Panc1 (cell line): ENCODE results near the gene IRF2BP2.

Experiments
- POLR2AphosphoS5 ChIP-seq: IDR thresholded peaks from 2 replicates; pipeline ENCODE4 v1.6.1; 2012; ENCODE audit warnings: mild to moderate bottlenecking, low read depth, low read length, moderate library complexity
- SIN3A ChIP-seq: IDR thresholded peaks from 2 replicates; pipeline ENCODE4 v1.6.1; 2012; ENCODE audit warnings: low read depth, mild to moderate bottlenecking, low read length, moderate library complexity, borderline replicate concordance; ENCODE audit not compliant: insufficient read depth
- TCF7L2 ChIP-seq: IDR thresholded peaks from 2 replicates; pipeline ENCODE4 v1.6.1; 2011; ENCODE audit warnings: mild to moderate bottlenecking, low read depth, low read length, inconsistent platforms
- TF ChIP-seq, protein P1 (sequence below): fragments of 450-650 bp; IDR thresholded peaks from 2 replicates; pipeline ENCODE4 v1.5.1; 2017; ENCODE audit warnings: mild to moderate bottlenecking
- TF ChIP-seq, protein P2 (sequence below), 2 experiments: IDR thresholded peaks; 2 replicates each; pipeline ENCODE4 v1.6.1; 2011 to 2012; ENCODE audit warnings: low read depth in 2 of 2, control low read depth in 1 of 2, low read length in 1 of 2, mild to moderate bottlenecking in 1 of 2, moderate library complexity in 1 of 2; ENCODE audit not compliant: insufficient read depth in 1 of 2

DNA sequence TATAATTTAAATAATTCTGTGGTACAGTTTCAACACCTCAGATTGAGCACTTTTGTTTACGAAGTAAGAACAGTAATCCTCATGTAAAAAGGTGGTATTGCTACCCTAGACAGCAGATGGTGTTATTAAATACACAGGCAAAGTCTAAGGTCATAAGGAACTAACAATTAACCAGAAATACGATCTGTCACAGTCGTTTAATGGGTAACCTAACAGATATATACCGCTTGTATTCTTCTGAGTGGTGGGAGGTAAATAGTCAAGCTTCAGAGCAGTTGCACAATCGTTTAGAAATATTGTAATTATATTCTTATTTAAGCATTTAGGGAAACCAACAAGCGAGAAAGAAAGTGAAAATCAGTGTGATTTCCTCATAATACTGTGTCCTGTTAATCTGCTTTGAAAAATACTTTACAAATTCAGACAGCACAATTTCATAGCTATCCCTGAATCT lies 9.8 kb upstream of the IRF2BP2 start:
- TF ChIP-seq, protein P1, sequence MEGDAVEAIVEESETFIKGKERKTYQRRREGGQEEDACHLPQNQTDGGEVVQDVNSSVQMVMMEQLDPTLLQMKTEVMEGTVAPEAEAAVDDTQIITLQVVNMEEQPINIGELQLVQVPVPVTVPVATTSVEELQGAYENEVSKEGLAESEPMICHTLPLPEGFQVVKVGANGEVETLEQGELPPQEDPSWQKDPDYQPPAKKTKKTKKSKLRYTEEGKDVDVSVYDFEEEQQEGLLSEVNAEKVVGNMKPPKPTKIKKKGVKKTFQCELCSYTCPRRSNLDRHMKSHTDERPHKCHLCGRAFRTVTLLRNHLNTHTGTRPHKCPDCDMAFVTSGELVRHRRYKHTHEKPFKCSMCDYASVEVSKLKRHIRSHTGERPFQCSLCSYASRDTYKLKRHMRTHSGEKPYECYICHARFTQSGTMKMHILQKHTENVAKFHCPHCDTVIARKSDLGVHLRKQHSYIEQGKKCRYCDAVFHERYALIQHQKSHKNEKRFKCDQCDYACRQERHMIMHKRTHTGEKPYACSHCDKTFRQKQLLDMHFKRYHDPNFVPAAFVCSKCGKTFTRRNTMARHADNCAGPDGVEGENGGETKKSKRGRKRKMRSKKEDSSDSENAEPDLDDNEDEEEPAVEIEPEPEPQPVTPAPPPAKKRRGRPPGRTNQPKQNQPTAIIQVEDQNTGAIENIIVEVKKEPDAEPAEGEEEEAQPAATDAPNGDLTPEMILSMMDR, result no peak
- TF ChIP-seq POLR2AphosphoS5 (no peak), SIN3A (no peak), TCF7L2 (no peak)
- TF ChIP-seq, protein P2, sequence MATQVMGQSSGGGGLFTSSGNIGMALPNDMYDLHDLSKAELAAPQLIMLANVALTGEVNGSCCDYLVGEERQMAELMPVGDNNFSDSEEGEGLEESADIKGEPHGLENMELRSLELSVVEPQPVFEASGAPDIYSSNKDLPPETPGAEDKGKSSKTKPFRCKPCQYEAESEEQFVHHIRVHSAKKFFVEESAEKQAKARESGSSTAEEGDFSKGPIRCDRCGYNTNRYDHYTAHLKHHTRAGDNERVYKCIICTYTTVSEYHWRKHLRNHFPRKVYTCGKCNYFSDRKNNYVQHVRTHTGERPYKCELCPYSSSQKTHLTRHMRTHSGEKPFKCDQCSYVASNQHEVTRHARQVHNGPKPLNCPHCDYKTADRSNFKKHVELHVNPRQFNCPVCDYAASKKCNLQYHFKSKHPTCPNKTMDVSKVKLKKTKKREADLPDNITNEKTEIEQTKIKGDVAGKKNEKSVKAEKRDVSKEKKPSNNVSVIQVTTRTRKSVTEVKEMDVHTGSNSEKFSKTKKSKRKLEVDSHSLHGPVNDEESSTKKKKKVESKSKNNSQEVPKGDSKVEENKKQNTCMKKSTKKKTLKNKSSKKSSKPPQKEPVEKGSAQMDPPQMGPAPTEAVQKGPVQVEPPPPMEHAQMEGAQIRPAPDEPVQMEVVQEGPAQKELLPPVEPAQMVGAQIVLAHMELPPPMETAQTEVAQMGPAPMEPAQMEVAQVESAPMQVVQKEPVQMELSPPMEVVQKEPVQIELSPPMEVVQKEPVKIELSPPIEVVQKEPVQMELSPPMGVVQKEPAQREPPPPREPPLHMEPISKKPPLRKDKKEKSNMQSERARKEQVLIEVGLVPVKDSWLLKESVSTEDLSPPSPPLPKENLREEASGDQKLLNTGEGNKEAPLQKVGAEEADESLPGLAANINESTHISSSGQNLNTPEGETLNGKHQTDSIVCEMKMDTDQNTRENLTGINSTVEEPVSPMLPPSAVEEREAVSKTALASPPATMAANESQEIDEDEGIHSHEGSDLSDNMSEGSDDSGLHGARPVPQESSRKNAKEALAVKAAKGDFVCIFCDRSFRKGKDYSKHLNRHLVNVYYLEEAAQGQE (IDR thresholded peaks at IDR 0.05; ENCODE audit: insufficient read depth in 1 of 2, low read depth in 2 of 2, low read length in 1 of 2), result no peak
